Neural progenitor cell (in vitro differentiated cells): Measurements from ENCODE around the gene WDR7. TPM values are rescaled to one million over a fixed set of nuclear protein-coding genes. Genes with fewer than 3 reads are reported as not detected.

Experiments
- DNase-seq: peaks from one replicate; pipeline ENCODE4 v3.0.0-alpha.2; 2016; ENCODE audit warnings: low spot score
- H2AFZ ChIP-seq: fragments of 200-600 bp; sonication (generic); replicated peaks from 2 replicates; pipeline ENCODE4 v1.6.1; 2016; ENCODE audit warnings: antibody characterized with exemption
- H3F3A ChIP-seq: fragments of 200-600 bp; sonication (generic); 2 replicates; pipeline ENCODE4 v1.6.1; 2016; ENCODE audit warnings: antibody characterized with exemption, low read depth
- H3K27ac ChIP-seq: fragments of 200-600 bp; sonication (generic); 2 replicates; pipeline ENCODE4 v1.5.1; 2016; ENCODE audit warnings: mild to moderate bottlenecking
- H3K27me3 ChIP-seq: fragments of 200-600 bp; sonication (generic); 2 replicates; pipeline ENCODE4 v1.6.1; 2016; ENCODE audit warnings: mild to moderate bottlenecking, moderate library complexity
- H3K36me3 ChIP-seq: fragments of 200-600 bp; sonication (generic); 2 replicates; pipeline ENCODE4 v1.5.1; 2016
- H3K4me1 ChIP-seq: fragments of 200-600 bp; sonication (generic); 2 replicates; pipeline ENCODE4 v1.6.1; 2016; ENCODE audit warnings: mixed run types
- H3K4me2 ChIP-seq: fragments of 200-600 bp; sonication (generic); 2 replicates; pipeline ENCODE4 v1.6.1; 2016
- H3K4me3 ChIP-seq: fragments of 200-600 bp; sonication (generic); 2 replicates; pipeline ENCODE4 v1.5.1; 2016
- H3K79me2 ChIP-seq: fragments of 200-600 bp; sonication (generic); 2 replicates; pipeline ENCODE4 v1.6.1; 2016; ENCODE audit warnings: low read depth
- H3K9ac ChIP-seq: fragments of 200-600 bp; sonication (generic); 2 replicates; pipeline ENCODE4 v1.6.1; 2016
- H3K9me3 ChIP-seq: fragments of 200-600 bp; sonication (generic); 2 replicates; pipeline ENCODE4 v1.5.1; 2016; ENCODE audit warnings: low read depth
- H4K20me1 ChIP-seq: fragments of 200-600 bp; sonication (generic); 2 replicates; pipeline ENCODE4 v1.6.1; 2016; ENCODE audit warnings: low read depth
- H3K27ac Mint-ChIP-seq: 3 replicates; pipeline ENCODE4 v1.8.0; 2021; ENCODE audit warnings: mixed read lengths
- H3K27me3 Mint-ChIP-seq: 2 replicates; pipeline ENCODE4 v1.8.0; 2022; ENCODE audit warnings: low read depth, mild to moderate bottlenecking, inconsistent platforms, moderate library complexity, mixed read lengths; ENCODE audit not compliant: insufficient read depth
- H3K36me3 Mint-ChIP-seq: 3 replicates; pipeline ENCODE4 v1.8.0; 2021; ENCODE audit warnings: mixed read lengths
- H3K4me1 Mint-ChIP-seq: 3 replicates; pipeline ENCODE4 v1.8.0; 2021; ENCODE audit warnings: mixed read lengths
- H3K4me3 Mint-ChIP-seq: 3 replicates; pipeline ENCODE4 v1.8.0; 2021; ENCODE audit warnings: mild to moderate bottlenecking, moderate library complexity, mixed read lengths
- H3K9me3 Mint-ChIP-seq: 3 replicates; pipeline ENCODE4 v1.8.0; 2020; ENCODE audit warnings: mixed read lengths
- EZH2 ChIP-seq: fragments of 200-600 bp; sonication (generic); IDR thresholded peaks from 2 replicates; pipeline ENCODE4 v1.6.1; 2017; ENCODE audit warnings: antibody characterized with exemption, mild to moderate bottlenecking, moderate library complexity
- EZH2phosphoT487 ChIP-seq: fragments of 200-600 bp; sonication (generic); IDR thresholded peaks from 2 replicates; pipeline ENCODE4 v1.6.1; 2017; ENCODE audit warnings: antibody characterized with exemption
- total RNA-seq: library from RNA; depleted of rRNA; stranded (reverse); fragments of >200 nt; gene quantifications from 2 replicates; pipeline ENCODE4 v1.2.3, GENCODE V29; 2015; ENCODE audit warnings: low replicate concordance
- TF ChIP-seq, protein P1 (sequence below): fragments of 200-600 bp; sonication (generic); IDR thresholded peaks from 2 replicates; pipeline ENCODE4 v1.5.1; 2017; ENCODE audit warnings: antibody characterized with exemption, mild to moderate bottlenecking

WDR7 gene
- total RNA-seq, 1 donor from 2014 or later: 12.3 TPM

GRCh38 chr18:57062178-57062577 is 411.0 kb downstream of the WDR7 start:
- Histone ChIP-seq H2AFZ (no peak overlapping the region), H3K27me3 (no peaks in the 10 kb centered on the region), H3K9me3 (no peaks in the 10 kb centered on the region), H4K20me1 (no peaks in the 10 kb centered on the region), H3K36me3 (no peaks in the 10 kb centered on the region), H3K27ac (no peak overlapping the region), H3F3A (peaks cover 6% of the 10 kb centered on the region), H3K79me2 (no peaks in the 10 kb centered on the region), H3K4me1 (peaks cover 22% of the 10 kb centered on the region), H3K9ac (no peak overlapping the region), H3K4me3 (no peak overlapping the region), H3K4me2 (peak overlapping the region; percentile 52)
- DNase-seq: no peak
- H3K4me1 Mint-ChIP-seq: peaks cover 21% of the 10 kb centered on the region
- peaks cover 7% of the 10 kb centered on the region for H3K27me3 Mint-ChIP-seq
- no peaks in the 10 kb centered on the region for H3K36me3 Mint-ChIP-seq
- H3K27ac Mint-ChIP-seq: peak overlapping the region; percentile 23
- TF ChIP-seq EZH2 (no peak), EZH2phosphoT487 (no peak)
- TF ChIP-seq, protein P1, sequence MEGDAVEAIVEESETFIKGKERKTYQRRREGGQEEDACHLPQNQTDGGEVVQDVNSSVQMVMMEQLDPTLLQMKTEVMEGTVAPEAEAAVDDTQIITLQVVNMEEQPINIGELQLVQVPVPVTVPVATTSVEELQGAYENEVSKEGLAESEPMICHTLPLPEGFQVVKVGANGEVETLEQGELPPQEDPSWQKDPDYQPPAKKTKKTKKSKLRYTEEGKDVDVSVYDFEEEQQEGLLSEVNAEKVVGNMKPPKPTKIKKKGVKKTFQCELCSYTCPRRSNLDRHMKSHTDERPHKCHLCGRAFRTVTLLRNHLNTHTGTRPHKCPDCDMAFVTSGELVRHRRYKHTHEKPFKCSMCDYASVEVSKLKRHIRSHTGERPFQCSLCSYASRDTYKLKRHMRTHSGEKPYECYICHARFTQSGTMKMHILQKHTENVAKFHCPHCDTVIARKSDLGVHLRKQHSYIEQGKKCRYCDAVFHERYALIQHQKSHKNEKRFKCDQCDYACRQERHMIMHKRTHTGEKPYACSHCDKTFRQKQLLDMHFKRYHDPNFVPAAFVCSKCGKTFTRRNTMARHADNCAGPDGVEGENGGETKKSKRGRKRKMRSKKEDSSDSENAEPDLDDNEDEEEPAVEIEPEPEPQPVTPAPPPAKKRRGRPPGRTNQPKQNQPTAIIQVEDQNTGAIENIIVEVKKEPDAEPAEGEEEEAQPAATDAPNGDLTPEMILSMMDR: no peak
- H3K9me3 Mint-ChIP-seq: no peaks in the 10 kb centered on the region
- H3K4me3 Mint-ChIP-seq: no peak overlapping the region

DNA sequence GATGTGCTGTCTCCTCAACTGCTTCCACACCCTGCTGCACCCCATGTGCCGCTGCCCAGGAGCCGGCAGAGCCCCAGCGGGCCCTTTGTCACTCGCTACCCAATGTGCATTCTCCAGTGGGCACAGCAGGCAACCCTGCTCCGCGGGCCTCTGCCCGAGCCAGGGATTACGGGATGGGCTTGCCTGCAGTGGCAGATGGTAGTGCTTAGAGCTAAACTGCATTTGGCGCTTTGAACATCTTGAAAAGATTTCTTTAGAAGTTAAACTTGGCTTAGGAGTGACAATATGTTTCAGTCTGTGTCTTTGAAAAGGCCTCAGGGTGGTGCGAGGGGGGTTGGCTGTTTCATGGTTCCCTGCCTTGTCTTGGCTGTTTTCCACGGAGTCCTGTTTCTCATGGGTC is 411.7 kb downstream of the WDR7 start:
- no peaks in the 10 kb centered on the region for H3K9me3 ChIP-seq
- H3K9ac ChIP-seq: no peak overlapping the region

GRCh38 chr18:57063601-57064103 is 412.5 kb downstream of the WDR7 start:
- H3K27me3 Mint-ChIP-seq: peaks cover 5% of the 10 kb centered on the region
- H2AFZ ChIP-seq: peak overlapping the region; percentile 45
- no peaks in the 10 kb centered on the region for H3K27me3 ChIP-seq
- H3F3A ChIP-seq: peaks cover 6% of the 10 kb centered on the region
- H3K4me2 ChIP-seq: peak overlapping the region; percentile 52
- no peaks in the 10 kb centered on the region for H3K9me3 ChIP-seq
- H3K4me1 ChIP-seq: peaks cover 22% of the 10 kb centered on the region
- DNase-seq: no peak
- H3K27ac Mint-ChIP-seq: no peak overlapping the region
- H3K4me3 Mint-ChIP-seq: no peak overlapping the region
- TF ChIP-seq, protein P1: no peak
- no peak for TF ChIP-seq EZH2
- TF ChIP-seq EZH2phosphoT487: no peak
- no peak overlapping the region for H3K27ac ChIP-seq
- no peak overlapping the region for H3K4me3 ChIP-seq
- no peaks in the 10 kb centered on the region for H4K20me1 ChIP-seq
- no peaks in the 10 kb centered on the region for H3K36me3 Mint-ChIP-seq
- H3K36me3 ChIP-seq: no peaks in the 10 kb centered on the region
- no peak overlapping the region for H3K9ac ChIP-seq
- H3K4me1 Mint-ChIP-seq: peaks cover 21% of the 10 kb centered on the region
- no peaks in the 10 kb centered on the region for H3K79me2 ChIP-seq
- no peaks in the 10 kb centered on the region for H3K9me3 Mint-ChIP-seq

More for the DNA sequence above, 411.7 kb downstream of the WDR7 start:
- peak; percentile 45 for DNase-seq
- Histone ChIP-seq H3K36me3 (no peaks in the 10 kb centered on the region), H3K27me3 (no peaks in the 10 kb centered on the region), H3K4me2 (peak overlapping the region; percentile 52), H3K27ac (no peak overlapping the region), H4K20me1 (no peaks in the 10 kb centered on the region), H3F3A (peaks cover 6% of the 10 kb centered on the region), H3K79me2 (no peaks in the 10 kb centered on the region), H3K4me1 (peaks cover 22% of the 10 kb centered on the region), H2AFZ (no peak overlapping the region), H3K4me3 (no peak overlapping the region)
- TF ChIP-seq EZH2phosphoT487 (no peak), EZH2 (no peak)
- TF ChIP-seq, protein P1: no peak
- Mint-ChIP-seq H3K27me3 (peaks cover 7% of the 10 kb centered on the region), H3K27ac (no peak overlapping the region), H3K4me3 (no peak overlapping the region), H3K4me1 (peaks cover 21% of the 10 kb centered on the region), H3K9me3 (no peaks in the 10 kb centered on the region), H3K36me3 (no peaks in the 10 kb centered on the region)
